HepG2 (cell line): ENCODE results near the gene DFFA. TPM values are rescaled to one million over a fixed set of nuclear protein-coding genes. Genes with fewer than 3 reads are reported as not detected.

Experiments used
- ATAC-seq: fragments of 200-7000 bp; cut with Tn5 transposase; 3 replicates; pipeline ENCODE4 v1.9.1; 2020; ENCODE audit warnings: mild to moderate bottlenecking, moderate library complexity
- BruUV-seq: library from RNA; stranded (reverse); fragments of 400-500 nt; replicated peaks from 2 replicates; lab custom pipeline; 2021; lab: Mats Ljungman, UMichigan
- CTCF ChIA-PET: fragments of 300-600 bp; formaldehyde crosslinking; extraction: SDS; loops from one replicate; lab custom pipeline; 2021; ENCODE audit warnings: low total read pairs, inconsistent platforms, low intra/inter-chr PET ratio; lab: Yijun Ruan, JAX
- POLR2A ChIA-PET: fragments of 350-600 bp; sonication (Branson Sonifier 250); formaldehyde crosslinking; loops from one replicate; lab custom pipeline; 2020; ENCODE audit warnings: antibody characterized with exemption, inconsistent platforms; lab: Yijun Ruan, JAX
- DNase-seq: peaks from one replicate; pipeline ENCODE4 v3.0.0-alpha.2; 2015; ENCODE audit warnings: low spot score
- FAIRE-seq: peaks from 3 replicates; lab custom pipeline; 2011; peaks lifted over from hg19 to GRCh38; lab: Jason Lieb, UNC
- H2AFZ ChIP-seq: one replicate; pipeline ENCODE4 v1.6.1; 2011; ENCODE audit warnings: low read length, inconsistent platforms
- H3K27ac ChIP-seq: fragments of 300-600 bp; 3 replicates; pipeline ENCODE4 v1.8.0; 2011; ENCODE audit warnings: mixed run types, mild to moderate bottlenecking, mixed read lengths, low read length, inconsistent platforms; ENCODE audit not compliant: insufficient read depth; ENCODE audit errors: extremely low read length
- H3K27me3 ChIP-seq, 2 experiments: fragments of 200-600 bp in 1 of 2; 2 replicates in 1 of 2; 3 replicates in 1 of 2; pipeline versions ENCODE4 v1.6.0 to v1.8.0; 2011; ENCODE audit warnings: low read length in 2 of 2, mild to moderate bottlenecking in 2 of 2, moderate library complexity in 2 of 2, inconsistent platforms in 1 of 2; ENCODE audit not compliant: insufficient read depth in 2 of 2, control insufficient read depth in 1 of 2
- H3K36me3 ChIP-seq, 2 experiments: fragments of 200-600 bp in 1 of 2; replicated peaks in 1 of 2; 2 replicates in 1 of 2; 3 replicates in 1 of 2; pipeline versions ENCODE4 v1.5.1 to v1.8.0; 2011; ENCODE audit warnings: low read length in 2 of 2, inconsistent platforms in 1 of 2; ENCODE audit not compliant: insufficient read depth in 2 of 2, control insufficient read depth in 1 of 2
- H3K4me1 ChIP-seq: 2 replicates; pipeline ENCODE4 v1.5.1; 2012; ENCODE audit warnings: low read length, inconsistent platforms; ENCODE audit not compliant: insufficient read depth
- H3K4me2 ChIP-seq: 2 replicates; pipeline ENCODE4 v1.6.0; 2011; ENCODE audit warnings: low read depth, low read length, inconsistent platforms
- H3K4me3 ChIP-seq, 3 experiments: fragments of 200-600 bp in 1 of 3; sonication (generic), shearing (Covaris generic) in 1 of 3; replicated peaks in 1 of 3; 2 replicates each; pipeline ENCODE4 v1.5.1; 2011 to 2016; ENCODE audit warnings: low read length in 3 of 3, inconsistent platforms in 2 of 3, low read depth in 2 of 3, mild to moderate bottlenecking in 2 of 3, control low read depth in 1 of 3, mixed read lengths in 1 of 3; ENCODE audit not compliant: insufficient read depth in 1 of 3
- H3K79me2 ChIP-seq: one replicate; pipeline ENCODE4 v1.6.1; 2011; ENCODE audit warnings: low read length, inconsistent platforms; ENCODE audit not compliant: insufficient read depth
- H3K9ac ChIP-seq: 2 replicates; pipeline ENCODE4 v1.6.0; 2011; ENCODE audit warnings: mild to moderate bottlenecking, low read depth, low read length, inconsistent platforms; ENCODE audit not compliant: insufficient read depth
- H3K9me3 ChIP-seq: 2 replicates; pipeline ENCODE4 v1.5.1; 2012; ENCODE audit warnings: mild to moderate bottlenecking, low read length
- H4K20me1 ChIP-seq: 2 replicates; pipeline ENCODE4 v1.6.0; 2011; ENCODE audit warnings: inconsistent platforms, mild to moderate bottlenecking, low read length, moderate library complexity; ENCODE audit not compliant: insufficient read depth
- BRF2 ChIP-seq: sonication (generic); formaldehyde crosslinking; IDR thresholded peaks from 2 replicates; pipeline ENCODE4 v1.8.1; 2022; ENCODE audit warnings: mild to moderate bottlenecking, missing genetic modification reagents
- FOSL2 ChIP-seq: sonication (generic); formaldehyde crosslinking; IDR thresholded peaks from 2 replicates; pipeline ENCODE4 v1.4.0; 2020; ENCODE audit warnings: missing genetic modification reagents
- GATAD2A ChIP-seq: IDR thresholded peaks from 2 replicates; pipeline ENCODE4 v1.6.1; 2016
- MLLT10 ChIP-seq: sonication (generic); formaldehyde crosslinking; IDR thresholded peaks from 2 replicates; pipeline ENCODE4 v1.4.0; 2020; ENCODE audit warnings: missing genetic modification reagents
- ONECUT2 ChIP-seq: sonication (generic); formaldehyde crosslinking; IDR thresholded peaks from 2 replicates; pipeline ENCODE4 v1.4.0; 2020; ENCODE audit warnings: missing genetic modification reagents
- PLRG1 ChIP-seq: fragments of 450-650 bp; conservative IDR thresholded peaks from 2 replicates; pipeline ENCODE4 v1.6.1; 2016
- SMC3 ChIP-seq: IDR thresholded peaks from 2 replicates; pipeline ENCODE4 v1.6.1; 2011; ENCODE audit warnings: low read length, improper control_type of control experiment
- ZBTB25 ChIP-seq: IDR thresholded peaks from 2 replicates; pipeline ENCODE4 v1.6.1; 2018; ENCODE audit warnings: missing genetic modification reagents
- ZNF30 ChIP-seq: sonication (generic); formaldehyde crosslinking; IDR thresholded peaks from 2 replicates; pipeline ENCODE4 v1.5.0; 2020; ENCODE audit warnings: mild to moderate bottlenecking, missing genetic modification reagents
- ZNF614 ChIP-seq: IDR thresholded peaks from 2 replicates; pipeline ENCODE4 v1.6.1; 2018; ENCODE audit warnings: missing biosample characterization, missing genetic modification reagents, inconsistent platforms, borderline replicate concordance
- ZUFSP ChIP-seq: sonication (generic); formaldehyde crosslinking; IDR thresholded peaks from 2 replicates; pipeline ENCODE4 v1.9.0; 2021; ENCODE audit warnings: missing genetic modification reagents, mild to moderate bottlenecking, borderline replicate concordance
- WGBS: methylation state at CpG from one replicate; pipeline ENCODE4 v1.1.6; 2017; ENCODE audit warnings: low lambda C conversion rate; 5-methylcytosine and 5-hydroxymethylcytosine counted together
- in situ Hi-C: cut with HindIII; loops from 2 replicates; pipeline ENCODE4 v1.10.0; 2017; ENCODE audit warnings: low pct_unique_long_range_greater_than_20kb; ENCODE audit not compliant: extremely low pct_ligation_motif_present
- intact Hi-C: fragments of 100-400 bp; cut with micrococcal nuclease; formaldehyde crosslinking; loops from one replicate; pipeline ENCODE4 v1.10.0; 2022; ENCODE audit not compliant: unreplicated experiment
- polyA plus RNA-seq, 8 experiments: library from polyadenylated mRNA; depleted of rRNA in 3 of 8; stranded (reverse) in 7 of 8; unstranded in 1 of 8; fragments of >200 nt; fragmentation: Illumina TruSeq in 4 of 8; extraction: Trizol in 4 of 8; gene quantifications; 2 replicates each; pipeline versions ENCODE4 v1.2.1 to v1.2.3, GENCODE V29; 2011 to 2016; ENCODE audit warnings: low read depth in 4 of 8, missing spikeins in 1 of 8, mixed read lengths in 1 of 8; ENCODE audit not compliant: insufficient read depth in 1 of 8
- total RNA-seq, 5 experiments: library from RNA; depleted of rRNA; stranded (reverse); fragments of >200 nt; fragmentation: Illumina TruSeq; extraction: Trizol; gene quantifications; 2 replicates each; pipeline ENCODE4 v1.2.3, GENCODE V29; 2016; ENCODE audit warnings: low read depth in 1 of 5

The DFFA gene
- total and polyA plus RNA-seq, 2 of the 13 experiments (the other 11 are each of a cell fraction or from before 2014, with no cell fraction given): 16.5 to 33.9 TPM

GRCh38 chr1:10510520-10511493 is 38.5 kb upstream of the DFFA start:
- no peak overlapping the region for H3K4me3 ChIP-seq
- in situ Hi-C loops: loop anchor here (5.0 kb wide), 2 partner anchors 276 to 356 kb away; no protein-coding TSS in a partner anchor
- no peak for DNase-seq
- H4K20me1 ChIP-seq: peaks cover 27% of the 10 kb centered on the region
- peaks cover 0 to 3% of the 10 kb centered on the region in 2 experiments; a peak in 1 of 5 replicates for H3K36me3 ChIP-seq
- no peak overlapping the region for H2AFZ ChIP-seq
- H3K27me3 ChIP-seq: no peaks in the 10 kb centered on the region
- H3K9me3 ChIP-seq: no peaks in the 10 kb centered on the region
- peak; percentile 37 for FAIRE-seq
- no peak for ATAC-seq
- H3K79me2 ChIP-seq: peaks cover 43% of the 10 kb centered on the region
- WGBS: 91% methylated on average over 12 of the region's 12 CpGs
- POLR2A ChIA-PET: no interaction called here
- H3K4me1 ChIP-seq: peaks cover 64% of the 10 kb centered on the region
- H3K9ac ChIP-seq: no peak overlapping the region
- no peak overlapping the region for H3K4me2 ChIP-seq
- no peak overlapping the region for H3K27ac ChIP-seq
- no TSS peak for BruUV-seq
- TF ChIP-seq FOSL2 (peak; percentile 45), PLRG1 (no peak)
- TF ChIP-seq, all 625 proteins: peak for 1
- CTCF ChIA-PET: no interaction called here
- intact Hi-C loops: loop anchor here (5.0 to 10.0 kb wide), 3 partner anchors 84 to 176 kb away; no protein-coding TSS in a partner anchor

- H3K9ac ChIP-seq: no peak overlapping the region
- FAIRE-seq (peak; percentile 28), DNase-seq (no peak), ATAC-seq (no peak)
- H3K79me2 ChIP-seq: peaks cover 43% of the 10 kb centered on the region
- H3K9me3 ChIP-seq: no peaks in the 10 kb centered on the region
- peaks cover 0 to 3% of the 10 kb centered on the region in 2 experiments; a peak in 1 of 5 replicates for H3K36me3 ChIP-seq
- H3K27ac ChIP-seq: no peak overlapping the region
- BruUV-seq: no TSS peak
- in situ Hi-C loops: loop anchor here (5.0 to 10.0 kb wide), 3 partner anchors 277 to 435 kb away; no protein-coding TSS in a partner anchor
- WGBS: 59% methylated on average over 6 of the region's 6 CpGs
- ChIA-PET CTCF (no interaction called here), POLR2A (no interaction called here)
- intact Hi-C loops: loop anchor here (5.0 to 10.0 kb wide), 3 partner anchors 85 to 177 kb away; no protein-coding TSS in a partner anchor
- peaks cover 27% of the 10 kb centered on the region for H4K20me1 ChIP-seq
- H3K27me3 ChIP-seq: no peaks in the 10 kb centered on the region
- H3K4me3 ChIP-seq: no peak overlapping the region
- H3K4me1 ChIP-seq: peaks cover 58% of the 10 kb centered on the region
- H2AFZ ChIP-seq: no peak overlapping the region
- H3K4me2 ChIP-seq: no peak overlapping the region
- TF ChIP-seq GATAD2A (CRISPR knock-in tag) (0 out of 2 replicates have a peak, but pooled peaks have one; percentile 31), ZUFSP (no peak), ZBTB25 (CRISPR knock-in tag) (no peak), SMC3 (no peak), ZNF30 (no peak), MLLT10 (CRISPR knock-in tag) (no peak), ZNF614 (CRISPR knock-in tag) (no peak), ONECUT2 (CRISPR knock-in tag) (peak; percentile 54; the same call in 1 of the 2 replicates), BRF2 (CRISPR knock-in tag) (no peak)
These were observed 37.6 kb upstream of the DFFA start for GRCh38 chr1:10509809-10510509.
